ENCODE data around the gene CEP85.
"Not testable (repeated sequence)": the region's sequence is repeated elsewhere in the genome, so short reads cannot be mapped to it uniquely, and the experiment has no call there.

The CEP85 gene

DNA sequence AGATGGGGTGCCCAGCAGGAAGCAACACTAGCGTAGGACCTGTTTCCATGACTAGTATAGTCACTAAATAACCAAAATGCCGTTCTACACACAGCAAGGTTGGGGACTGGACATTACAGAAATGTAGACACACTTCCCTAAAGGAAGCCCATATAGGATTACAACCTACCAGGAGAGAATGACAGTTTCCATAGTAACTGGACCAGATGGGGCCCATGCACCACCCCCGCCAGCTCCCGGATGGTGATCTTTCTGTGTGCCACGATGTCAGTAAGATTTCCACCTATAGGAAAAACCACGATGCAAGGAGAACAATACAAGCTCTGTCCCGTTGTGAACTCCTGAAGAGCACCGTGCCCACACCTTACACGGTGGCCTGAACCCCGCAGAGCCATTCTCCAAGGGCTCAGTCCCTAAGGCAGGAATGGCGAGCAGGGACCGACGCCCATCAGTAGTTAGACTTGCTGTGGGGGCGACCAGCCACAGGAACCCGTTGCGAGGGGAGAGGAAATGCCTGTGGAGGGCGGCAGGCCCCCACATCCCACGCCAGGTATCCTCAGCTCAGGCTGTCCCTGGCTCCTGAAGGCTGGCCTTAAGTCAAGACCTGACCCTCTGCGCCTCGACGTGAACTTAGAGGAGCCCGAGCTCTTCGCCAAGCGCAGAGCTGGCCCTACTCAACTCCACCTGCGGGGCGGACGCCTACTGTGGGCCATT lies 13.6 kb upstream of the CEP85 start:
- H3K4me3 ChIP-seq (ENCODE audit: low read length), result no peak overlapping the region
- DNase-seq (ENCODE audit: low read depth, low spot score), result no peak

DNA sequence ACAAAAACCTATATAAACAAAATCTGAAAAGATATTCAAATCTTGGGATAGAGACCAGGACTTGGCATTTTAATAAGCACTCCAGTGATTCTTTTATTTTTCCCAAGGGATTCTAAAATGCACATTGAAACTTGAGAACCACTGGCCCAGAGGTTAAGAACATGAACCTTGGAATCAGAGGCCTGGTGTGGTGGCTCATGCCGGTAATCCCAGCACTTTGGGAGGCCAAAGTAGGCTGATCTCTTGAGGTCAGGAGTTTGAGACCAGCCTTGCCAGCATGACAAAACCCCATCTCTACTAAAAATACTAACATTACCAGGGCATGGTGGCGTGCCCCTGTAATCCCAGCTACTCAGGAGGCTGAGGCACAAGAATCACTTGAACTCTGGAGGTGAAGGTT lies 12.9 kb upstream of the CEP85 start:
- no peak for DNase-seq (ENCODE audit: low read depth, low spot score)
- no peak overlapping the region for H3K4me3 ChIP-seq (ENCODE audit: low read length)

DNA sequence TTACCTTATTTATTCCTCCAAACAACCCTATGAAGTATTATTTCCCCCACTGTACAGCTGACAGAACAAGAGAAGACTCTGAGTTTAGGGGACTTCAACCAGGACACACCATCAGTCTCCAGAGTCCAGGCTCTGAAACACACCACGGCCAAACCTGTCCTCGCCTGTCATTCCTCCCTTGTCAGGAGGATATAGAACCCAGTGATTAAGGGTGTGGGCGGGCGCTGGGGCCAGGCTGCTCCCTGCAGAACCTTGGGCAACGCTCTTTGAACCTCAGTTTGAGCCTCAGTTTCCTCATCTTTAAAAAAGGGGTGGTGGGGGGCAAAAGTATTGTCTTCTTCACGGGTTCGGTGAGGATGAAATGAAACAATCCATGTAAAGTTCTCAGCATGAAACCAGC lies 9.4 kb upstream of the CEP85 start:
- no peak overlapping the region for H3K4me3 ChIP-seq (ENCODE audit: low read length)
- no peak for DNase-seq (ENCODE audit: low read depth, low spot score)

DNA sequence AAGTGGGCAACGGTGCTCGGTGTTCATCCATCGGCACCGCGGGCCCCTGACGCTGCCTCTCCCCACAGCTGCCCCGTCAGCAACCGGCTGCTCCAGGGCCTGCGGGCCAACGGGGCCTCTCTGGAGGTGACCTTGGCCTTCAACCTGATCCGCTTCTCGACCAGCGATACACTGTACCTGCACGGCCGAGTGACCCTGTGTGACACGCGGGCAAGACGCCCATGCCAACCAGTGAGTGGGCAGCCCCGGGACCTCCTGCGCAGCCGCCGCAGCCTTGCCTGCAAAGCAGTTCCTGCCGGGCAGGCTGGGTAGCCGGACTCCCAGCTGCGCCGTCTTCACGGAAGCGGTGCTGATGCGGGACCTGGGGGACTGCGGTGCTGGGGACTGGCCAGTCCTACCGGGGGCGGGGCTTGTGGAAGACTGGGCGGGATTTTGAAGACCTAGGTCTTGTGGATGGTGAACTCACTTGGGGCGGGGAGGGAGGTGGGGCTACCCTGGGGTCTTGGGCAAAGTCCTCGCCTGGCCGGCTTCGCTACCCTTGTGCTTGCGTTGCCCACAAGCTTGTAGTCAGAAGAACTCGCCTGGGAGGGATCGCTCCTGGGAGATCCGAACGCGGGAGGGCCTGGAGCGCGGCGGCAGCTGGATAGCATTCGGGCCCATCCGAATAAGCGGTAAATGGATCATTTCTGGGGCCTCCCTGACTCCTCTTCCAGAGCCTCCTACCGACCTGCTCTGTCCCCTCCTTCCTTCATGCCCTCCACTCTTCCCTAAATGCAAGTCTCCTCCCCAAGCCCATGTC lies 8.8 kb upstream of the CEP85 start:
- DNase-seq (ENCODE audit: low read depth, low spot score), result no peak
- no peak overlapping the region for H3K4me3 ChIP-seq (ENCODE audit: low read length)

DNA sequence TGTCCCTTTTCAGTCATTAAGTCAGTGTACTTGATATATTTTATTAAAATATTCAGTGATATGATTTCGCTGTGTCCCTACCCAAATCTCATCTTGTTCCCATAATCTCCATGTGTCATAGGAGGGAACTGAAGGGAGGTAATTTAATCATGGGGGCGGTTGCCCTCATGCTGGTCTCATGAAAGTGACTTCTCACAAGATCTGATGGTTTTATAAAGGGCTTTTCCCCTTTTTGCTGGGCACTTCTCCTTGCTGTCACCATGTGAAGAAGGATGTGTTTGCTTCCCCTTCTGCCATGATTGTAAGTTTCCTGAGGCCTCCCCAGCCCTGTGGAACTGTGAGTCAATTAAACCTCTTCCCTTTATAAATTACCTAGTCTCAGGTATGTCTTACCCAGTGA lies 3.3 kb upstream of the CEP85 start:
- DNase-seq (ENCODE audit: low read depth, low spot score); H3K4me3 ChIP-seq (ENCODE audit: low read length): not testable (repeated sequence)

DNA sequence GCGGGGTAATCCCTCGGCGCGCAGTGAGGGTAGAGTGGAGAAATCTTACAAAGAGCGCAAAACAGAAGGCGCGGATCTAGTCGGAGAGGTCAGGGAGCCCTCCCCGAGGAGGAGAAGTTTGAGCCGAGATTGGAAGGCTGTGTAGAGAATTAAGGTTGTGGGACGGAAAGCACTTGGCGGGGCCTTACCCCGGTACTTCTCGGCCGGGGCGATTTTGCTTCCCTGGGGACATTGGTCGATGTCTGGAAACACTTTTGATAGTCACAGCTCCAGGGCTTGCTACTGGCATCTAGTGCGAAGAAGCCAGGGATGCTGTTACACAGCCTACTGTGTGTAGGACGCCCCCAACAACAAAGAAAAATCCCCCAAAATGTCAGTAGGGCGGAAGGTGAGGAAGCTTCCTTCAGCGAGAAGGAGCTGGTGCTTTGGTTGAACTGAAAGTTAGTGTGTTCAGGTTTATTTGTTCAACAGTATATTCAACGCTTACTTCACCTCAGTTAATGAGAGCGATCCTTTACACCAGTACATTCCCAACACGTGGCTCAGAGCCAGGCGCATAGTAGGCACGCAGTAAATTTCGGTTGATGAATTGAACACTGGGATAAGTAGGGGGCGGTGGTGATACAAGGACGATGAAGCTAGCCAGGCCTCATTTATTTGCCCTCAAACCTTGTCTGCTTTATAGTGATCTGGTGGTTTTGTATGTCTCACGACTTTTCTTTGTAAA lies 807 bp downstream of the CEP85 start:
- H3K4me3 ChIP-seq (ENCODE audit: low read length), result peak overlapping the region; percentile 99
- peak; percentile 19 for DNase-seq (ENCODE audit: low read depth, low spot score)

DNA sequence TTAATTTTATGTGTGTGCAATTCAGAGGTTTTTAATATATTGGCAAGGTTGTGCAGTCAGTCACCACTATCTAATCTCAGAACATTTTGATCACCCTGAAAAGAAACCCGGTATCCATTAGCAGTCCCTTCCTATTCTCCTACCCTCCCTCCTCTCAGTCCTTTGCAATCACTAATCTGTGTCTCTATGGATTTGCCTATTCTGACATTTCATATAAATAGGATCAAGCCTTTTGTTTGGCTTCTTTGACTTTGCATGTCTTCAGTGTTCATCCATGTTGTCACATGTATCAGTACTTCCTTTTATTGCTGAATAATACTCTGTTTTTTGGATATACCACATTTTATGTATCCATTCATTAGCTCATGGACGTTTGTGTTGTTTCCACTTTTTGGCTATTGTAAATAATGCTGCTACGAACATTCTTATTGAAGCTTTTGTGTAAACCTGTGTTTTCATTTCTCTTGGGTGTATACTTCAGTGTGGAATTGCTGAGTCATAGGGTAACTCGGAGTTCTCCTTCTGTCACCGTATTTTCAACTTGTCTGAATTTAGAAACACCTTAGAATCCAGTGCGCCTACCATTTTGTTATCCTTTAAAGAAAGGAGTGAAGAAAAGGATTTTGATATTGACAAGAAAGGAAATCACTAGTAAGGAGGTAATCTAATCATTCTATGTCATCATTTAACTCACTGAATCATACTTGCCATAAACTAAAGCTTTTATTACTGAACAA lies 3.4 kb downstream of the CEP85 start:
- no peak overlapping the region for H3K4me3 ChIP-seq (ENCODE audit: low read length)
- DNase-seq (ENCODE audit: low read depth, low spot score), result no peak

DNA sequence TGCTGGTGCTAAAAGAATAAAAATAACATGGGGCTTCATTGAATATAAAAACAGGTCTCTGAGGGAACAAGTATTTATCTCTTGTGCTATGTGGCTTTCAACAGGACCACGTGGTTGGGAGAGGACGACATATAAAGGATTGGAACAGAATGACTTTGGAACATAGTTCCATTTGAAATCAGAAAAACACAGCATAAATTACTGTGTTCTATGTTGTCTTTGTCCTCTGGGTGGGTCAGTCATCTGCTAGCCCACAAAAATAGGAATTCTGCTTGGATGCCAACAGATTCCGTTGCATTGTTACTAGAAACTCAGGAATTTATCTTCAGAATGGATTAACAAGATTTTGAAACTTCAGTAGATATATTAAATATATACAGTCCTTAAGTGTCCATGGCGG lies 5.9 kb downstream of the CEP85 start:
- no peak overlapping the region for H3K4me3 ChIP-seq (ENCODE audit: low read length)
- no peak for DNase-seq (ENCODE audit: low read depth, low spot score)

DNA sequence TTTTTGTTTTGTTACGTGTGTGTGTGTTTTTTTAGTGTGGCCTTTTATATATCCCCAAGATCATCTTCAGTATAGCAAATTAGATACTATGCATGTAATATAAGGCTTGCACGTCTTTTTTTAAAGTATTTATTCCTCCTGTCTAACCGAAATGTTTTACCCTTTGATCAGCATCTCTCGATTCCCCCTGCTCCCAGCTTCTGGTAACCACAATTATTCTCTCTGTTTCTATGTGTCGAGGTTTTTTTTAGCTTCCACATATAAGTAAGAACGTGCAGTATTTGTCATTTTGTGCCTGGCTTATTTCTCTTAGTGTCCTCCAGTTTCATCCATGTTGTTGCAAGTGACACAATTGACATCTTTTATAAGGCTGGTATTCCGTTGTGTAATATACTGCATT lies 18.7 kb downstream of the CEP85 start:
- H3K4me3 ChIP-seq (ENCODE audit: low read length), result no peak overlapping the region
- DNase-seq (ENCODE audit: low read depth, low spot score), result no peak

DNA sequence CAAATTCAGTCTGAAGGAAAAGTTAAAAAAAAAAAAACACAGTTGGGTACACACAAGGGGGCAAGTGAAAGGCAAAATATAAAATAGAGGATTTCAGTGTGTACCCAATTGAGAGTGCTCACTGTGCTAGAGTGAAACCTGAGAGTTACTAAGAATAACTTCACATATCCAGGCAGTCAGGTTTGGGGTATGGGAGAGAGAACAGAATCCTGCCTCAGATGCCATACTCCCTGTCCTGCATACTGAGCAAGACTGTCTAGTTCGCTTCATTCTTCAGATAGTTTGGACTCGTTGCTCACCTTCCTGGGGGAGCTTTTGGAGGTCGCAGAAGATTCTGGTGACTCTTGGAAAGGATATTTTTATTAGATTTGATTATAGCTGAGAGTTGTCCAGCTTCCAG lies 20.4 kb downstream of the CEP85 start:
- H3K4me3 ChIP-seq (ENCODE audit: low read length), result no peak overlapping the region

DNA sequence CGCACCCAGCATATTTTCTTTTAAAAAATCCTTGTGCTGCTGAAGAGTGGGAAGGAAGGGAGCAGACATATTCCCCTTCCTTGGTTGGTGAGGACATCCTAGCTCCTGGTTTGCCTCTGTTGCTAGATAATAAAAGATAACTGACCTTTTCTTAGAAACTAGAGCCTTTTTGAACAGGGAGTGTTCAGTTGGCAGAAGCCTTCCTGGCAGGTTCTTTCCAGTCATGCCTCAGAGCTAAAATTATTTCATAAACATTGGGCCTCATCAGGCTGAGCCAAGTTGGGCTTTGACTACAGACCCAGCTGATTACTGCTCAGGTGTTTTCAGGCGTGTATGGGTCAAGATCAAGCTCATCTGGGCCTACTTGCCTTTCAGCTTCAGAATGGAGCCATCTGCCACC lies 23.2 kb downstream of the CEP85 start:
- DNase-seq (ENCODE audit: low read depth, low spot score), result no peak
- H3K4me3 ChIP-seq (ENCODE audit: low read length), result no peak overlapping the region

More for the DNA sequence above, 20.4 kb downstream of the CEP85 start:
- DNase-seq (ENCODE audit: low read depth, low spot score), result no peak

DNA sequence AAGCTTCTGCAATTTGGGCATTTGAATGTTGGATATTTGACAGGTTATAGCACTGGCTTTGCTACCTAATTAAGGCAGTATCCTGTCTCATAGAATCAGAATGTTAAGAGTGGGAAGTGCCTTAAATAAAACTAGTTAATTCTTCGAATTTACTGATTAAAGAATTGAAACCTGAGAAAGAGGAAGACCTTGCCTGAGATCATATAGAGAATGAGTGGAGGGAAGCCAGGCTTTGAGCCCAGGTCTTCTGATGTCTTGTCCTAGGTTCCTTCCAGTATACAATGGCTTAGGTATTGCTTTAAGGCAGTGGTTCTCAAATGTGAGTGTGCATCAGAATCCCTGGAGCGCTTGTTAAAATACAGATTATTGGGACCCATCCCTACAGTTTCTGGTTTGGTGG lies 25.0 kb downstream of the CEP85 start:
- no peak for DNase-seq (ENCODE audit: low read depth, low spot score)
- H3K4me3 ChIP-seq (ENCODE audit: low read length), result no peak overlapping the region

DNA sequence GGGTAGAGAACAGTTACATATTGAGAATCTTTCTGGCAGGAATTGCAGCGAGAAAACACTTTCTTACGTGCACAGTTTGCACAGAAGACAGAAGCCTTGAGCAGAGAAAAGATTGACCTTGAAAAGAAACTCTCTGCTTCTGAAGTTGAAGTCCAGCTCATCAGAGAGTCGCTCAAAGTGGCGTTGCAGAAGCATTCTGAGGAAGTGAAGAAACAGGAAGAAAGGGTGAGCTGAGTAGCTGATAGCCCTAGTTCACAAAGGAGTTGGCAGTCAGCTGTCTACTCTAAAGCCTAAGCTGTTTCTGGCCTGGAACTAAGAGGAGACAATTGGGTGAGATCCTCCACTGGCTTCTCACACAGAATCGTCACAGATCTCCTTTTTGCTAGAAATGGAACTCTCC lies 25.6 kb downstream of the CEP85 start:
- H3K4me3 ChIP-seq (ENCODE audit: low read length), result no peak overlapping the region
- DNase-seq (ENCODE audit: low read depth, low spot score), result no peak

DNA sequence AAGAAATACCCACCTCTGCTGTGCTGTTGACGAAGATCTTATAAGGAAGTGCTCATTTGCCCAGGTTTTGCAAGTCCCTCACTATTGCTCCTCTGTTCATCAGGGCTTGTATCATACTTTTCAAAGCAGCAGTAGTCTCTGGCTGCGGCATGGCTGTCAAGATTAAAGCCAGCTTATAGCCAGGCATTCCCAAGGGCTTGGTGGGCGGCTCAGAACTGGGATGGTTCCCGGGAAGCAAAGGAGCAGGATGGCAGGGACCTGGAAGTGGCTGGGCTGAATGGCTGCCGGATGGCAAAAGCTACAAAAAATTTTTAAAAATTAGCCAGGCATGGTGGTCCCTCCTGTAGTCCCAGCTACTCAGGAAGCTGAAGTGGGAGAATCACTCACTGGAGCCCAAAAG lies 29.2 kb downstream of the CEP85 start:
- no peak overlapping the region for H3K4me3 ChIP-seq (ENCODE audit: low read length)
- DNase-seq (ENCODE audit: low read depth, low spot score), result no peak

DNA sequence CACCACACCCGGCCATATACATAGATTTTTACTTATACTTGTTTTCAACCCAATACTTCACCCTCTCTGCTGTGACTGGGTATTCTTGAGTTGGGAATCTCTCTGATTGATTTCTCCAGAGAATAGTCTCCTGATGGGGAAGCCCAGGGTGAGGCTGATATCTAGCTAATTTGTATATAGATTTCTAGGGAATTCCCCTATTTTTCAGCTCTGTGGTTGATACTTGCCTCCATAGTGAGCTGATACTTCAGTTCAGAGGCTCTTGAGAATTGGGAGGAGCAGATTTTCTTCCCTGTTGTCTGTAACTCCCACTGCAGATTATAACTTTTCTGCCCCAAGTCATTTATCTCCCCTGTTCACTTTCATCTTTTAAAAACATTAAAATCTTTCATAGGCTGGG lies 31.4 kb downstream of the CEP85 start:
- no peak for DNase-seq (ENCODE audit: low read depth, low spot score)
- H3K4me3 ChIP-seq (ENCODE audit: low read length), result no peak overlapping the region

DNA sequence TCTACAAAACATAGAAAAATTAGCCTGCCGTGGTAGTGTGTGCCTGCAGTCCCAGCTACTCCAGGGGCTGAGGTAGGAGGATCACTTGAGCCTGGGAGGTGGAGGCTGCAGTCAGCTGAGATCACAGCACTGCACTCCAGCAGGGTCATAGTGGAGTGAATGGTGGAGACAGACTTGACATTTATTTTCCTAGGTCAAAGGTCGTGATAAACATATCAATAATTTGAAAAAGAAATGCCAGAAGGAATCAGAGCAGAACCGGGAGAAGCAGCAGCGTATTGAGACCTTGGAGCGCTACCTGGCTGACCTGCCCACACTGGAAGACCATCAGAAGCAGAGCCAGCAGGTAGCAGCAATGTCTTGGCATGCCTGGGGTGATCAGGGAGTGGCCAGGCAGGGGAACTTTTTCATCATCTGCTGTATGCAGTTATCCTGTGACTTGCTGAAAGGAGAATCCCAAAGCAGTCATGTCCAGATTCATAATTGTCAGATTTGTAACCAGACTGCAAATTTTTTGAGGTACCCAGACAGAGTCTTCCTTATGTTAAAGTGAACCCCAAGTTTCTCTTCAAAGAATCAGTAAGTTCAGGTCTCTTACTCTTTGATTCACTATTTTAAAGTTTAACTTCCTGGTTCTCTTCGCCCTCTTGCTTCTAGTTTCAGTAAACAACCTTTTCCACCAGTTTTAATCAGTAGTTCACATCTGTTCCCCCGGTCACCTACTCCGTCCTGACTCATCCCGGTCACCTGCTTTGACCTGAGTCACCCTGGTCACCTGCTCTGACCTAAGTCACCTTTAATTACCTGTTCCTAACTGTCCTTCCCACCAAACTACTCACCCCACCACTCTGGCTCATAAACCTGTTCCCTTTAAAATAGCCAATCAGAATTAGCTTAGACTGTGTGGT lies 34.5 kb downstream of the CEP85 start:
- DNase-seq (ENCODE audit: low read depth, low spot score), result no peak
- H3K4me3 ChIP-seq (ENCODE audit: low read length), result no peak overlapping the region

DNA sequence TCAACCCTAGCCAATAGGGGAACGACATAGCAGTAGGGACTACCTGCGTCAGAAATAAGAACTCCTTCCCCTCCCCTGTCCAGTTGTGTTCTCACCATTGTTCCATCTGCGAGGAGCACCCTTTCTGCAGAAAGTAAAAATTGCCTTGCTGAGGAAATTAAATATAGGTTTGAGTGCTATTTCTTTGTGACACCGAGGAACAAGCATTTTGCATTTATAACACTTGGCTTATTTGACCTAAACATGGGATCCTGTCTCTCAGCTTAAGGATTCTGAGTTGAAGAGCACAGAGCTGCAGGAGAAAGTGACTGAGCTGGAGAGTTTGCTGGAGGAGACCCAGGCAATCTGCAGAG lies 35.2 kb downstream of the CEP85 start:
- no peak overlapping the region for H3K4me3 ChIP-seq (ENCODE audit: low read length)
- DNase-seq (ENCODE audit: low read depth, low spot score), result no peak

DNA sequence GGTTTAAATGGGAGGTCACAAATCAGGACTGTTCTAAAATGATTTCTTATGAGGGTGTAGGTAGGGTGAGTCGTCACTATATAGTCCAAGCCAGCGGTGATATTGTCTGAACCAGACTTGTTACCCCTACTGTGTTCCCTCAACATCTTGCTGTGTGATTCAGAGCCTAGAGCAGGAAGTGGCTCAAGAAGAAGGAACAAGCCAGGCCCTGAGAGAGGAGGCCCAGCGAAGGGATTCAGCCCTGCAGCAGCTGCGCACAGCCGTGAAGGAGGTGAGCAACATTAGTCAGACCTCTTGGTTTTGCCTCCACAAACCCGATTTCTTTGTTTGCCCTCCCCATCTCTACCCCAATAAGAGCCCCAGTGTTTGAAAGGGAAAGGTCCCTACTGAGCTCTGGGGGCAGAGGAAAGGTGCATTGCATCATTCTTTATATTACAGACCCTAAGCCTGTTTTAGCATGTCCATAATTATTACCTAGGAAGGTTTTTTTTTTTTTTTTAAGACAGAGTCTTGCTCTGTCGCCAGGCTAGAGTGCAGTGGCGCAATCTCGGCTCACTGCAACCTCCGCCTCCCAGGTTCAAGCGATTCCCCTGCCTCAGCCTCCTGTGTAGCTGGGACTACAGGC lies 40.9 kb downstream of the CEP85 start:
- DNase-seq (ENCODE audit: low read depth, low spot score), result no peak
- no peak overlapping the region for H3K4me3 ChIP-seq (ENCODE audit: low read length)
